Stomach (tissue), 9 donors: ENCODE results near the gene LMOD1. TPM values are rescaled to one million over a fixed set of nuclear protein-coding genes. Genes with fewer than 3 reads are reported as not detected.
"Not testable (repeated sequence)": the region's sequence is repeated elsewhere in the genome, so short reads cannot be mapped to it uniquely, and the experiment has no call there.

Source experiments
- DNase-seq, 2 donors: peaks; one replicate each; pipeline versions ENCODE4 v3.0.0 to v3.0.0-alpha.2; 2013 to 2019
- H3K27ac ChIP-seq, 5 donors: fragments of 200-600 bp in 4 of 5; sonication (generic) in 4 of 5; one replicate each; pipeline ENCODE4 v1.5.1; 2013 to 2019; ENCODE audit warnings: mild to moderate bottlenecking in 1 of 5, moderate library complexity in 1 of 5
- H3K27me3 ChIP-seq, 3 donors: fragments of 200-600 bp; sonication (generic); one replicate each; pipeline ENCODE4 v1.5.1; 2017 to 2019; ENCODE audit warnings: mixed run types in 1 of 3
- H3K36me3 ChIP-seq, 4 donors: fragments of 200-600 bp; sonication (generic); 1 replicate in 3 of 4; 2 replicates in 1 of 4; pipeline ENCODE4 v1.5.1; 2016 to 2019
- H3K4me1 ChIP-seq, 4 donors: fragments of 200-600 bp; sonication (generic); one replicate each; pipeline ENCODE4 v1.5.1; 2016 to 2019
- H3K4me3 ChIP-seq, 4 donors: fragments of 200-600 bp; sonication (generic) in 3 of 4; one replicate each; pipeline ENCODE4 v1.5.1; 2016 to 2019; ENCODE audit warnings: mild to moderate bottlenecking in 1 of 4
- H3K9me3 ChIP-seq, 4 donors: fragments of 200-600 bp; sonication (generic); one replicate each; pipeline ENCODE4 v1.5.1; 2016 to 2019
- CTCF ChIP-seq, 7 experiments: fragments of 450-650 bp in 4 of 7; fragments of 200-600 bp in 3 of 7; sonication (generic) in 3 of 7; IDR thresholded peaks; one replicate each; pipeline ENCODE4 v1.5.1; 2016 to 2019; ENCODE audit warnings: antibody characterized with exemption in 7 of 7, control low read depth in 2 of 7, mild to moderate bottlenecking in 1 of 7
- EP300 ChIP-seq: sonication (generic); formaldehyde crosslinking; IDR thresholded peaks from one replicate; pipeline ENCODE4 v1.6.1; 2017; ENCODE audit warnings: antibody characterized with exemption
- POLR2A ChIP-seq, 4 donors: fragments of 450-650 bp; IDR thresholded peaks; one replicate each; pipeline ENCODE4 v1.6.1; 2016; ENCODE audit warnings: antibody characterized with exemption in 4 of 4, control low read depth in 2 of 4, mild to moderate bottlenecking in 1 of 4, moderate library complexity in 1 of 4
- POLR2AphosphoS5 ChIP-seq, 3 donors: sonication (generic); formaldehyde crosslinking; IDR thresholded peaks; one replicate each; pipeline ENCODE4 v1.6.1; 2016; ENCODE audit warnings: antibody characterized with exemption in 3 of 3
- WGBS, 5 donors: extraction: QIAGEN DNeasy Blood & Tissue Kit in 3 of 5; methylation state at CpG; one replicate each; pipeline versions ENCODE4 v1.1.5 to v1.1.7; 2013 to 2018; 5-methylcytosine and 5-hydroxymethylcytosine counted together
- intact Hi-C: fragments of 100-400 bp; cut with DNase I; formaldehyde crosslinking; loops from one replicate; pipeline ENCODE4 v1.15.1; 2023; ENCODE audit warnings: low total_unique reads
- polyA plus RNA-seq, 3 donors: library from polyadenylated mRNA; stranded (reverse); fragments of 200-250 nt; gene quantifications; one replicate each; pipeline ENCODE4 v1.2.3, GENCODE V29; 2013
- total RNA-seq, 5 donors: library from RNA; depleted of rRNA; stranded (reverse); fragments of >200 nt; gene quantifications; one replicate each; pipeline versions ENCODE4 v1.1.0 to v1.2.3, GENCODE V29; 2014 to 2016
- donor health status: healthy with polysubstance abuse.
- donor health status: Bipolar disorder and iron deficiency.
- donor health status: healthy.

The LMOD1 gene
- total and polyA plus RNA-seq, 8 donors, result 19.6 to 420 (median 91.7) TPM

GRCh38 chr1:201968202-201968925, 22.0 kb upstream of the LMOD1 start:
- intact Hi-C loops, result no loop called here
- H3K9me3 ChIP-seq, result no peaks in the 10 kb centered on the region
- H3K4me3 ChIP-seq, result no peak overlapping the region
- peaks cover 43 to 78% (median 75%) of the 10 kb centered on the region in 4 donors for H3K36me3 ChIP-seq
- no peak overlapping the region for H3K27ac ChIP-seq
- TF ChIP-seq POLR2A (IDR thresholded peaks at IDR 0.05) (no peak), EP300 (no peak), POLR2AphosphoS5 (IDR thresholded peaks at IDR 0.05) (no peak), CTCF (IDR thresholded peaks at IDR 0.05) (no peak)
- no peak for DNase-seq
- no peaks in the 10 kb centered on the region for H3K27me3 ChIP-seq
- H3K4me1 ChIP-seq, result peaks cover 0 to 23% (median 7%) of the 10 kb centered on the region in 4 donors
- WGBS, 5 donors, result 85 to 89% (median 86%) methylated on average over 16 of the region's 16 CpGs

- peaks cover 0 to 12% (median 0%) of the 10 kb centered on the region in 4 donors for H3K4me1 ChIP-seq
- H3K27me3 ChIP-seq, result no peaks in the 10 kb centered on the region
- intact Hi-C loops, result no loop called here
- WGBS, 5 donors, result 88 to 94% (median 90%) methylated on average over 5 of the region's 5 CpGs
- H3K27ac ChIP-seq, result no peak overlapping the region
- peaks cover 55 to 99% (median 97%) of the 10 kb centered on the region in 4 donors for H3K36me3 ChIP-seq
- TF ChIP-seq EP300 (no peak), POLR2A (IDR thresholded peaks at IDR 0.05) (no peak), POLR2AphosphoS5 (IDR thresholded peaks at IDR 0.05) (no peak), CTCF (IDR thresholded peaks at IDR 0.05) (no peak)
- no peak overlapping the region for H3K4me3 ChIP-seq
- H3K9me3 ChIP-seq, result no peaks in the 10 kb centered on the region
- DNase-seq, result no peak
These were observed 19.8 kb upstream of the LMOD1 start for GRCh38 chr1:201966171-201966570.

- DNase-seq, result no peak
- Histone ChIP-seq H3K4me1 (peaks cover 0 to 4% (median 0%) of the 10 kb centered on the region in 4 donors), H3K9me3 (no peaks in the 10 kb centered on the region), H3K27ac (no peak overlapping the region), H3K27me3 (no peaks in the 10 kb centered on the region), H3K4me3 (no peak overlapping the region), H3K36me3 (peaks cover 54 to 99% (median 98%) of the 10 kb centered on the region in 4 donors)
- TF ChIP-seq POLR2AphosphoS5 (IDR thresholded peaks at IDR 0.05) (no peak), POLR2A (IDR thresholded peaks at IDR 0.05) (no peak), CTCF (IDR thresholded peaks at IDR 0.05) (no peak), EP300 (no peak)
- intact Hi-C loops, result no loop called here
- 71 to 85% (median 76%) methylated on average over 1 of the region's 1 CpG for WGBS, 5 donors
These were observed 17.9 kb upstream of the LMOD1 start for GRCh38 chr1:201964261-201964660.

GRCh38 chr1:201962382-201962781, 16.0 kb upstream of the LMOD1 start:
- H3K27me3 ChIP-seq, H3K4me3 ChIP-seq, H3K4me1 ChIP-seq, DNase-seq, H3K27ac ChIP-seq, intact Hi-C loops, H3K9me3 ChIP-seq: not testable (repeated sequence)
- WGBS, 5 donors, result 87 to 93% (median 91%) methylated on average over 10 of the region's 10 CpGs
- H3K36me3 ChIP-seq, result peaks cover 59 to 99% (median 98%) of the 10 kb centered on the region in 4 donors

- H3K27ac ChIP-seq, result no peak overlapping the region
- intact Hi-C loops, result no loop called here
- DNase-seq, result no peak
- 84 to 95% (median 87%) methylated on average over 5 of the region's 5 CpGs for WGBS, 5 donors
- TF ChIP-seq CTCF (IDR thresholded peaks at IDR 0.05), result no peak
- TF ChIP-seq EP300, result no peak
- TF ChIP-seq POLR2A (IDR thresholded peaks at IDR 0.05), result no peak
- no peak for TF ChIP-seq POLR2AphosphoS5 (IDR thresholded peaks at IDR 0.05)
- no peaks in the 10 kb centered on the region for H3K27me3 ChIP-seq
- H3K4me3 ChIP-seq, result no peak overlapping the region
- peaks cover 12 to 23% (median 18%) of the 10 kb centered on the region in 4 donors for H3K4me1 ChIP-seq
- peaks cover 40 to 64% (median 62%) of the 10 kb centered on the region in 4 donors for H3K36me3 ChIP-seq
- no peaks in the 10 kb centered on the region for H3K9me3 ChIP-seq
These were observed 12.0 kb upstream of the LMOD1 start for GRCh38 chr1:201958348-201958747.
